DOHH2 (cell line): ENCODE measurements around the gene PES1.

Experiments used
- CTCF ChIP-seq: fragments of 200-600 bp; sonication (generic); IDR thresholded peaks from one replicate; pipeline ENCODE4 v1.5.1; 2014; ENCODE audit warnings: antibody characterized with exemption, mild to moderate bottlenecking, low read depth, low read length; ENCODE audit not compliant: poor library complexity, severe bottlenecking
- EZH2phosphoT487 ChIP-seq: fragments of 200-600 bp; sonication (generic); IDR thresholded peaks from 2 replicates; pipeline ENCODE4 v1.6.1; 2017; ENCODE audit warnings: borderline replicate concordance, mild to moderate bottlenecking, antibody characterized with exemption, low read length, moderate library complexity, mixed read lengths

DNA sequence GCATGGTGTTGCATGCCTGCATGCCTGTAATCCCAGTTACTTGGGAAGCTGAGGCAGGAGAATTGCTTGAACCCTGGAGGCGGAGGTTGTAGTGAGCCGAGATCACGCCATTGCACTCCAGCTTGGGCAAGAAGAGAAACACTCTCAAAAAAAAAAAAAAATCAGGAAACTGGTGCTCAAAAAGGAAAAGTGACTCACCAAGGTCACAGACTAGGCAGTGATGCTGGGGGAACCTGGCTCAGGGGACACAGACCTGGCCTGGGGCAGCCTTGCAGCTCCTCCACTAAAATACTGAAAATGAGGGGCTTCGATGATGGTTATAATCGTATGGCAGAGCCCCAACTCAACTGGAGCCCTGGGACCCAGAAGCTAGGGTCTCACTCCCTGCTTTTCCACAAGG is 35.8 kb upstream of the PES1 start:
- TF ChIP-seq EZH2phosphoT487 (no peak), CTCF (no peak)
